Tongue (tissue), 2 donors: Measurements from ENCODE around the gene PVALB. TPM values are rescaled to one million over a fixed set of nuclear protein-coding genes. Genes with fewer than 3 reads are reported as not detected.

Experiments used
- DNase-seq: peaks from one replicate; pipeline ENCODE4 v3.0.0-alpha.2; 2015
- total RNA-seq: library from RNA; depleted of rRNA; stranded (reverse); fragments of >200 nt; gene quantifications from one replicate; pipeline ENCODE4 v1.2.3, GENCODE V29; 2014

Gene PVALB
- total RNA-seq, 1 donor from 2014 or later: 12.5 TPM

- no peak for DNase-seq
These were observed 44.4 kb downstream of the PVALB start for GRCh38 chr22:36772451-36772850.

- DNase-seq: no peak
These were observed 45.3 kb downstream of the PVALB start for GRCh38 chr22:36771356-36772063.

- DNase-seq: no peak
These were observed 46.2 kb downstream of the PVALB start for GRCh38 chr22:36770513-36771231.

GRCh38 chr22:36769541-36770512 is 47.0 kb downstream of the PVALB start:
- DNase-seq: no peak

- no peak for DNase-seq
These were observed 48.2 kb downstream of the PVALB start for GRCh38 chr22:36768616-36769015.

GRCh38 chr22:36768141-36768540 is 48.7 kb downstream of the PVALB start:
- DNase-seq: no peak

GRCh38 chr22:36767035-36767775 is 49.6 kb downstream of the PVALB start:
- DNase-seq: no peak

- no peak for DNase-seq
These were observed 50.8 kb downstream of the PVALB start for GRCh38 chr22:36765943-36766450.

- DNase-seq: no peak
These were observed 51.5 kb downstream of the PVALB start for GRCh38 chr22:36765131-36765942.

- no peak for DNase-seq
These were observed 52.2 kb downstream of the PVALB start for GRCh38 chr22:36764641-36765040.

- DNase-seq: no peak
These were observed 52.8 kb downstream of the PVALB start for GRCh38 chr22:36764060-36764459.

GRCh38 chr22:36763576-36763975 is 53.3 kb downstream of the PVALB start:
- DNase-seq: no peak

GRCh38 chr22:36762687-36763260 is 54.1 kb downstream of the PVALB start:
- DNase-seq: peak; percentile 48

- no peak for DNase-seq
These were observed 55.1 kb downstream of the PVALB start for GRCh38 chr22:36761553-36762240.

GRCh38 chr22:36760786-36761185 is 56.0 kb downstream of the PVALB start:
- DNase-seq: no peak

- DNase-seq: no peak
These were observed 57.2 kb downstream of the PVALB start for GRCh38 chr22:36759481-36760159.

GRCh38 chr22:36758792-36759271 is 58.0 kb downstream of the PVALB start:
- no peak for DNase-seq

- peak; percentile 69 for DNase-seq
These were observed 59.1 kb downstream of the PVALB start for GRCh38 chr22:36757668-36758211.
